ENCODE data around the gene C10orf105. TPM values are rescaled to one million over a fixed set of nuclear protein-coding genes. Genes with fewer than 3 reads are reported as not detected.

The C10orf105 gene
- total RNA-seq, 1 donor from 2014 or later = not detected

DNA sequence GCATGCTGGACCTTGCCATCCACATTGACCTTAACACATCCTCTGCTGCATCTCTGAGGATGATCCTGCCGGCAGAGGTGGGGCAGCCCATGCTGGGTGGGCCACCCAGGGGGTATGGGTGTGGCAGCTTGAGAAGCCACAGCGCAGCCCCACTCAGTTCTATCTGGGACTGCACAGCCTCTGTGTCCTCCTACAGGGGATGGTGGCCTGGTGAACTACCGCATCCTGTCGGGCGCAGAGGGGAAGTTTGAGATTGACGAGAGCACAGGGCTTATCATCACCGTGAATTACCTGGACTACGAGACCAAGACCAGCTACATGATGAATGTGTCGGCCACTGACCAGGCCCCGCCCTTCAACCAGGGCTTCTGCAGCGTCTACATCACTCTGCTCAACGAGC, 12.2 kb upstream of the C10orf105 start:
- TF ChIP-seq, protein P1, sequence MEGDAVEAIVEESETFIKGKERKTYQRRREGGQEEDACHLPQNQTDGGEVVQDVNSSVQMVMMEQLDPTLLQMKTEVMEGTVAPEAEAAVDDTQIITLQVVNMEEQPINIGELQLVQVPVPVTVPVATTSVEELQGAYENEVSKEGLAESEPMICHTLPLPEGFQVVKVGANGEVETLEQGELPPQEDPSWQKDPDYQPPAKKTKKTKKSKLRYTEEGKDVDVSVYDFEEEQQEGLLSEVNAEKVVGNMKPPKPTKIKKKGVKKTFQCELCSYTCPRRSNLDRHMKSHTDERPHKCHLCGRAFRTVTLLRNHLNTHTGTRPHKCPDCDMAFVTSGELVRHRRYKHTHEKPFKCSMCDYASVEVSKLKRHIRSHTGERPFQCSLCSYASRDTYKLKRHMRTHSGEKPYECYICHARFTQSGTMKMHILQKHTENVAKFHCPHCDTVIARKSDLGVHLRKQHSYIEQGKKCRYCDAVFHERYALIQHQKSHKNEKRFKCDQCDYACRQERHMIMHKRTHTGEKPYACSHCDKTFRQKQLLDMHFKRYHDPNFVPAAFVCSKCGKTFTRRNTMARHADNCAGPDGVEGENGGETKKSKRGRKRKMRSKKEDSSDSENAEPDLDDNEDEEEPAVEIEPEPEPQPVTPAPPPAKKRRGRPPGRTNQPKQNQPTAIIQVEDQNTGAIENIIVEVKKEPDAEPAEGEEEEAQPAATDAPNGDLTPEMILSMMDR (IDR thresholded peaks at IDR 0.05; ENCODE audit: partially characterized antibody, unreplicated experiment) = no peak
- Mint-ChIP-seq H3K36me3 (ENCODE audit: unreplicated experiment) (no peaks in the 10 kb centered on the region), H3K27ac (ENCODE audit: unreplicated experiment) (no peak overlapping the region), H3K27me3 (ENCODE audit: unreplicated experiment) (peaks cover 10% of the 10 kb centered on the region), H3K4me3 (ENCODE audit: unreplicated experiment) (no peak overlapping the region), H3K4me1 (ENCODE audit: low read depth, unreplicated experiment) (peaks cover 15% of the 10 kb centered on the region), H3K9me3 (ENCODE audit: unreplicated experiment) (peaks cover 3% of the 10 kb centered on the region)
- no peak for DNase-seq

DNA sequence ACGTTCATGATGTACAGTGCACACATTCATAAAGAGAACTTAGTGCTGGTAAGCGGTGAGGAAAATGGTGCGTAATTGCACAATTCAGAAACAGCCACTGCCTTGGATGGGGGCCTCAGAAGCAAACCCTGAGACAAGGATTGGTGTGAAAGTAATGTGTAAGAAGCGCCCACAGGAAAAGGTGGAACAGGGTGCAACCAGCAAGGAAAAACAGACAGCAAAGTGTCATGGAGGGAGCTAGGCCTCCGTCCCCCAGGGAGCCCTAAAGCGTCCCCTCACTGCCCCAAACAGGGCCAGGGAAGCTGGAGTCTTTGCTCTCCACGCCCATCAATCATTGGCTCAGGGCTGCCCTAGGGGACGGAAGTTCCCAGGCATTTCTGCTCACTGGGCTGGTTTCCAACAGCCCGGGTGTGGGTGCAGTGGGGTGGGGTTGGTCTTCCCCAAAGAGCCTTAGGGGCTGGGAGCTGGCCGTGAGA, 9.6 kb upstream of the C10orf105 start:
- TF ChIP-seq, protein P1 (IDR thresholded peaks at IDR 0.05; ENCODE audit: partially characterized antibody, unreplicated experiment) = no peak
- no peaks in the 10 kb centered on the region for H3K36me3 Mint-ChIP-seq (ENCODE audit: unreplicated experiment)

DNA sequence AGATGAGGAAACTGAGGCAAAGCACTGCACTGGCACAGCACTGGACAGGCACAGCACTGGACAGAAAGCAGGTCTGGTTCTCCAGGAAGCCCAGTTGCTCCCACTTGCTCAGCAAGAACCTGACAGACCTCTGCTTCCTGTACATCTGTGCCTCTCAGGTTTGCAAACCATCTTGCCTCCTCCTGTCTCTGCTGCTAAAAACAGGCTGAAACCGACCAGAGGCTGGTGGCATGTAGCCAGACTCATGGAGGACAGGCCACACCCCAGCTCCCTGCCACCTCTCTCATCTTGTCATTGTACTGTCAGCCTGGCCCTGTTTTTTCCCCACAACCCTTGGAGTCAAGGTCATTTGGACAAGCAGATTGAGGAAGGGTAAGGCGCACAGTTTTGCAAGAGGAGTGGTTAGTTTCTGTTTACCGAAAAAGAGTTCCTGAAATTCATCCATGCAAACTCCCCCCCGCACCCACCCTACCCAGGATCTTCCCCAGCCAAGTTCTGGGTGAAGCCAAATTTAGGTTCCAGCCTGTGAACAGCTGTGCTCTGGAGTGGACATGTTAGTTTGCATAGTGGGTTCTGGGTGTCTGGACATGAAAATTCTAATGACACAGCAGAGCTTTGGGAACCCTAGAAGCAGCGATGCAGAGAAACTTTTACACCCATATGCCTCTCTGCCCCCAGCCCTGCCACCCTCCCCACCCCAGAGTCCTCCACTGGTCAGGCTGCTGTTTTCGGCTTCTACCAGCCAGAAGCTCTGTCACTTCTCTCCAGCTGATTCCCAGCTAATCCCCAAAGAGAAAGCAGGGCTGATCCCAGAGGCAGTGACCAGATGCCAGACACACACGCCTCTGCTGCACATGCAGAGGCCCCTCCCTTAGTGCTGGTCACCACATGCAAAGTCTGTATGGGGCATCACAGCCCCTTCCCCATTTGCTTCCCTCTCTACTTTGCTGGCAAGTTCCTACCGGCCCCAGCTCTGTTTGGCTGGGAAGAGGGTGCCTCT, 8.5 kb upstream of the C10orf105 start:
- Mint-ChIP-seq H3K27ac (ENCODE audit: unreplicated experiment) (peak overlapping the region; percentile 78), H3K27me3 (ENCODE audit: unreplicated experiment) (peaks cover 11% of the 10 kb centered on the region), H3K4me1 (ENCODE audit: low read depth, unreplicated experiment) (peaks cover 21% of the 10 kb centered on the region), H3K9me3 (ENCODE audit: unreplicated experiment) (peaks cover 2% of the 10 kb centered on the region), H3K36me3 (ENCODE audit: unreplicated experiment) (no peaks in the 10 kb centered on the region), H3K4me3 (ENCODE audit: unreplicated experiment) (no peak overlapping the region)
- no peak for DNase-seq
- TF ChIP-seq, protein P1 (IDR thresholded peaks at IDR 0.05; ENCODE audit: partially characterized antibody, unreplicated experiment) = no peak

More for the DNA sequence above, 9.6 kb upstream of the C10orf105 start:
- Mint-ChIP-seq H3K9me3 (ENCODE audit: unreplicated experiment) (peaks cover 2% of the 10 kb centered on the region), H3K27me3 (ENCODE audit: unreplicated experiment) (peaks cover 10% of the 10 kb centered on the region), H3K27ac (ENCODE audit: unreplicated experiment) (peak overlapping the region; percentile 33), H3K4me3 (ENCODE audit: unreplicated experiment) (peak overlapping the region; percentile 49), H3K4me1 (ENCODE audit: low read depth, unreplicated experiment) (peaks cover 21% of the 10 kb centered on the region)
- DNase-seq = no peak

DNA sequence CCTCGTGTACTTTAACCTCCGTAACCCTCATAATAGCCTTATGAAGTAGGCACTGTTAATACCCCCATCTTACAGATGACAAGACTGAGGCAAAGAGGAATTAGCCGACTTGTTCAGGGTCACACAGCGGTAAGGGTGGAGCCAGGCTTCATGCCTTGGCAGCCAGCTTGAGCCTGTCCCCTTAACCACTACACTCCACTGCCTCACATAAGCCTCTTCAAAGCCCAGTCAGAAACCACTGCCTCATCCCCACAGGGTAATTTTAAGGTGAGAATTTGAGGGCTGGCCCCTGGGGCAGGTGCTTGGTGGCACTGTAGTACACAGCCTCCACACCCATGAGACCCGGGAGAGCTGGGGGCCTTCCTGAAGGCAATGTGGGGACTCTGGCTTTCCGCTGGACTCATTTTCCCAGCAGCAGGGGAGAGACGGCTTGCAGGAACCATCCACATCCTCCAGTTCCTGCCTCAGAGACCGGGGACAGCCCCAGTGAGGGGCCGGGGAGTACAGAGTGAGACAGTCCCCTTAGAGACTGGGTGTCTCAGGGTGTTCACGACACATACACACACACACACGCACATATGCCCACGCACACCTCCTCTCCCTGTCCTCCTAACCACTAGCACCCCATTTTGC, 7.6 kb upstream of the C10orf105 start:
- Mint-ChIP-seq H3K27ac (ENCODE audit: unreplicated experiment) (peak overlapping the region; percentile 78), H3K27me3 (ENCODE audit: unreplicated experiment) (peaks cover 5% of the 10 kb centered on the region), H3K36me3 (ENCODE audit: unreplicated experiment) (peaks cover 5% of the 10 kb centered on the region), H3K9me3 (ENCODE audit: unreplicated experiment) (peaks cover 2% of the 10 kb centered on the region), H3K4me1 (ENCODE audit: low read depth, unreplicated experiment) (peaks cover 21% of the 10 kb centered on the region), H3K4me3 (ENCODE audit: unreplicated experiment) (no peak overlapping the region)
- TF ChIP-seq, protein P1 (IDR thresholded peaks at IDR 0.05; ENCODE audit: partially characterized antibody, unreplicated experiment) = no peak
- no peak for DNase-seq
